ENCODE measurements around the gene BLOC1S1.

DNA sequence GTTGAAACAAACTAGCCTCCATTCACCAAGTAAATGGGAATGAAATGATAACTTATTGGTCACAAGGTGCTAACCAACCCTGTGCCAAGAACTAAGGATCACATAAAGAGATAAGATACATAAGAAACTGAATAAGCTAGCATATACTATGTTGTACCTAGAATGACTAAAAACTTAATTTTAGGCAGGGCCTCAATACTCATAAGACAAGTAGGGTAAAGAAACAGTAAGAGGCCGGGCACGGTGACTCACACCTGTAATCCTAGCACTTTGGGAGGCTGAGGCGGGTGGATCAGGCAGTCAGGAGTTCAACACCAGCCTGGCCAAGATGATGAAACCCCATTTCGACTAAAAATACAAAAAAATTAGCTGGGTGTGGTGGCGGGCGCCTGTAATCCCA lies 44.8 kb downstream of the BLOC1S1 start:
- no peak for TF ChIP-seq YY1 (IDR thresholded peaks at IDR 0.05; ENCODE audit: insufficient read depth, insufficient read length)
- no peak for TF ChIP-seq ZNF274 (IDR thresholded peaks at IDR 0.05; ENCODE audit: low read depth, low read length)
